Activated CD8-positive, alpha-beta memory T cell treated with anti-CD3 and anti-CD28 coated beads, Interleukin-2, amount 50 U/mL, for 4 hours (primary cell): ENCODE measurements around the gene STK32C.
"Not testable (repeated sequence)": the region's sequence is repeated elsewhere in the genome, so short reads cannot be mapped to it uniquely, and the experiment has no call there.

Experiments
- DNase-seq: peaks from one replicate; pipeline ENCODE4 v3.0.0-alpha.2; 2020

STK32C gene

DNA sequence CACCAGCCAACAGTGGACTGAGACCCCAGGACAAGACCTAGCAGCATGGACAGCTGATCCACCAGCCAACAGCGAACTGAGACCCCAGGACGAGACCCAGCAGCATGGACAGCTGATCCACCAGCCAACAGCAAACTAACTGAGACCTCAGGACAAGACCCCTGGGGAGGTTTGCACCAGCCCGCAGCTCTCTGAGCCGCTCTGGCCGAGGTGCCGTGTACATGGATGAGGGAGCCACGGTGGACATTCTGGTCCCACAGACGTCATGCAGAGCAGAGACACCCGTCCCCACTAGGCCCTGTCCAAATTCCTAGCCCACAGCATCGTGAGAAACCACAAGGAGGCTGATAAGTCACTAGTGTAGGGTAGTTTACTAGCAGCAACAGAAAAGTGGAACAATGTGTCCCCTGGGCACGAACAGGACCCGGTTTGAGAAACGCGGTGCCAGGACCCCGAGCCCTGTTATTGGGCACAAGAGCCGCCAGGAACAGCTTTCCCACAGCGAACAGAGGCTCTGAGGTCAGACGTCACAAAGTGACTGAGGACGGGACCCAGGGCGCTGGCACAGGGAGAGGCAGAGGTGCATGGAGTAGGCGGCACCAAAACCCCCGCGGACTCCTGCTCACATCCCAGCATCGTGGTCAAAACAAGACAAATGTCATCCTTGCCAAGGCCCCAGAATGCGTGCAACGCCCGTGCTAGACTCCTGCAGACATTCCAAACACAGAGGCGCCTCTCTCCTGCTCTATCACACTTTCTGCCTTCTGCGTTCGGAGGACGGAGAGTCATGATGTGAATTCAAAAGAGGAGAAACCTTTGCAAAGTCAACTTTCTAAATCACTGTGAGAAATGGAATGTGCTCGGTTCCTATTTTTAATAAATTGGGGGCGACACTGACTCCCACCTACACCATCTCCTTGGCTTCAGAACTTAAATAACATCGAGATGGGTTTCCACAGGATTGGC is 8.1 kb downstream of the STK32C start:
- DNase-seq: peak; percentile 8

DNA sequence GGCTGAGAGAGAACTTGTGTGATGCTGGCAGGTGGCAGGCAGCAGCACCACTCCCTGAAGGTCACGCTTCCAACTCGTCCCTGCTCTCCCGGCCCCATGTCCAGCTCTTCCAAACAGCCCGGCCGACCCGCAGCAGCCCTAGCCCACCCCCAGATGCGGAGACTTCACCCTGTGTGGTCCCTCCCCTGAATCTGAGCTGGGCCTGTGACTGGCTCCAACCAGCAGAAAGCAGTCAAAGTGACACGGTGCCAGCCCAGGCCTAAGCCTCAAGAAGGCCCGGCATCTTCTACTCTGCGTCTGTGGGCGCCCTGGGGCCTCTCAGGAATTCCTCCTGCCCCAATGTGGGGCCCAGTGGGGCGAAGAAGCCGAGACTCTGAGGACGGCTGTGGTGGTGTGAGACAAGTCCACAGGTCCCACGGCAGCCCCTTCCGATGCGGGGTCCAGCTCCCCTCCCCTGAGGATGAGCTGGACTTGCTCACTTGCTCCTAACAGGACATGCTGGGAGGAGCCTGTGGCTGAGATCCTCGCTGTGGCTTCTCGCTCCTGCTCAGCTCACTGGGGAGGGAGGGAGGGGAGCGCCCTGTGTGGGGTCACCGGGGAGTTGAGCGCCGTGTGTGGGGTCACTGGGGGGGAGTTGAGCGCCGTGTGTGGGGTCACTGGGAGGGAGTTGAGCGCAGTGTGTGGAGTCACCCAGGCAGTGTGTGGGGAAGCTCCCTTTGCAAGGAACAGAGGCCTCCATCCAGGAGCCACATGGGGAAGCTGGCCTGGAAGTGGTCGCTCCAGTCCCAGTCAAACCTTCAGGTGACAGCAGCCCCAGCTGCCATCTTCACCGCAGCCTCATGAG is 9.5 kb downstream of the STK32C start:
- no peak for DNase-seq

DNA sequence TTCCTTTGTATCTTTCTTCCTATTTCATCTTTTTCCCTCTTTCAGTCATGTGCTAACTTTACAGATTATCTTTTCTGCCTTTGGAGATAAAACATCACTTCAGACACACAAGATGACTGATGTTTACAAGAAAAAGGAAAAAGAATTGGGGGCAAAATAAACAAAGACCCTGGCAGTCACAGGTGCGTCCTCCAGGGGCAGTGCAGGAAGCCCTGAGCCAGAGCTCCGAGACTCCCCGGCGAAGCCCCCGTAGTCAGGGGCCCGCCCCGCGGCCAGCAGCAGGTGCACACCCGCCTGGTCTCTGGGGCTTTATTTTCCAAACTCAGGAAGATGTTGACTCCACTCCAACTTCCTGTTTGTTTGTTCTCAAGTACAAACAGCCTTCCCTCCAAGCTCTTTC is 10.2 kb downstream of the STK32C start:
- no peak for DNase-seq

DNA sequence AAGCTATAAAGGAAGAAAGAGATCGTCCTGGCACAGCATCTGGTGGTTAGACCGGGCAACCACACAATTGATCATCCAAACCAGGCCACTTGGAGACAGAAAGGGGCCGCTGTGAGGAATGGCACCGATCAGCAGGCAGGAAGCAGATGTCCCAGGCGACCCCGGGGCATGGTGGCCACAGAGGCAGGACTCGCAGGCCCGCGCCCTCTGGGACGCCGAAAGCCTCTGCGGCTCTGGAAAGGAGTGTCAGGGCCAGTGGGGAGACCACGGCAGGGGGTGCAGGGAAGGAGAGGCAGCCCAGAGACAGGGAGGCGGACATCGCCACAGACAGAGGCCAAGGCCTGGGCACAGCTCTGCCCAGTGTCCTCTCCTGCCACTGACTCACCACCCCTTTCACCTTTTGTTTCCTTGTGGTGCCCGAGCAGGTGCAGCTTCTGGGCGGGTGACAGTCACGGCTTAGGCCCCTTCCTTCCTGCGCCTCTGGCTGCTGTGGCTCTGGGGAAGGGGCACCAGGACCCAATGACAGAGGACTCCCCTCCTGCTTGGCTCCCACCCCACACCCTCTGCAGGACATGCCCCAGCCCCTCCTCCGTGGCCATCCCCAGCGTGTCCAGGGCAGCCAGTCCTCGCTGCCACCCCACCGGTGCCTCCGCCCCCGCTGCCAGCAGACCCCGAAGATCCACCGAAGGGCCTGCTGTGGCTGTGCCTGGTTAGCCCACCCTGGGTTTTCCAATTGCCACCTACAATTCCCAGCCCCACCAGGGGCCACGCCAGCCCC is 10.9 kb downstream of the STK32C start:
- DNase-seq: no peak

DNA sequence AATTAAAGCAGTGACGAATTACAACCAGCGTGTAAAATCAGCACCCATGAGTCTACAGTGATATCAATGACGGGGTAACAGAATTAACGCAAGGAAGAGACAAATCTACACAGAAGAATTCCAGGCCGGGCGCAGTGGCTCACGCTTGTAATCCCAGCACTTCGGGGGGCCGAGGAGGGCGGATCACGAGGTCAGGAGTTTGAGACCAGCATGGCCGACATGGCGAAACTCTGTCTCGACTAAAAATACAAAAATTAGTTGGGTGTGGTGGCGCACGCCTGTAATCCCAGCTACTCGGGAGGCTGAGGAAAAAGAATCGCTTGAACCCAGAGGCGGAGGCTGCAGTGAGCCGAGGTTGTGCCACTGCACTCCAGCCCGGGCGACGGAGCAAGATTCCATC is 12.3 kb downstream of the STK32C start:
- not testable (repeated sequence) for DNase-seq

DNA sequence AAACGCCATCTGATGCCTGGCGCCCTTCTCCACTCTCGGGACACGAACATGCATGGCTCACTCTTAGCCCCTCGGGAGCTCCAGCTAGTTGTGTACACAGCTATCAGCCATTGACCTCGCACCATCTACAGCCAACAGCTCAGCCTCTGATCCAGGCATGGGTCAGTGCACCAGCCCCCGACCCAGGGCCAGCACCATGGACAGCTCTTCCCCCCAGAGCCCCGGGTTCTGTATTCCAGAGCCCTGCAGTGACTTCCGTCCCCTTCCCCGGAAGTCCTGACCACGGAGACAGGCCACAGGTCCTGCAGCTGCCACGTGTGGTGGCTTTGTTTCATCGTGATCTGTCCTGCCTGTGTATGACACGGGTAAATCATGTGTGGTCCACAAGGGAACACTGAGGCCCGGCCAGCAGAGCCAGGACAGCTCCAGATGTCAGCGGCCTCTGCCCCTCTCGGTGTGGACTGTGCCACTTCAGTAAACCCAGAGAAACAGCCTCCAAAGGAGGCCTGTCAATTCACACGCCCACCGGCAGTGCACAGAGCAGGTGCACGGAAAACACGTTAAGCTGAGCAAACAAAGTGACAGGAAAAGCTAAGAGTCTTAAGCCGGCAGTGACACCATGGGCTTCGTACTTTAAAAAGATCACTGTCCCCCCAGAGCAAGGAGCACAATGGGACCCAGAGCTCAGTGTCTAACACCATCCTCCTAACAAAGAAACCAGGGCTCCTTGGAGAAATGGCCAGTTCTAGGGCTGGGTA is 13.0 kb downstream of the STK32C start:
- no peak for DNase-seq

DNA sequence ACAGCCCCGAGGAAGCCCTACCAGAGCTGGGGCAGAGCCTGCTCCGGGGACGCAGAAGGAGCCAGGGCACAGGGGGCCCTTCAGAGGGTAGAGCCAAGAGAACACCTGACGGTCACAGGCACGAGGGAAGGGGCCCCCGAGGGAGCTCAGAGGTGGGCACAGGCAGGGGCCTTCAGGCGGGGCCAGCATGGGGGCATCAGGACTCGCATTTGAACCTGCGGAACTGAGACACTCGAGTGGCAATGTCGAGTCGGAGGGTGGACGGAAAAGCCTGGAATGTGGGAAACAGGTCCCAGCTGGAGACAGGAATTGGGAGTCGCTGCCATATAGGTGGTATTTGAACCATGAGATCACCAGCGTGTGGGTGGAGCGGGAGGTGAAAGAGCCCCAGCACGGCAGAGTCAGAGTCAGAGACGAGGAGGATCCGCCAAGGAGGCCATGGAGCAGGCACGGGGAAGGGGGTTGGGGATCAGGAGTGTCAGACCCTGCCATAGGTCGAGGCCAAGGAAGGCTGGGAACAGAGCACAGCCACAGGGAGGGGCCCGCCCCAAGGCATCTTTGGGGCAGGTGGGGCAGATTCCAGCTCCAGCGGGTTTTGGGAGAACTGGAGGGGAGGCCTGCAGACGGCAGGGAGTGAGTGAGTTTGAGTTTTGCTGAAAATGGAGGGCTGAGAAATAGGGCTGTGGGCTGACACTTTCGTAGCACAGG is 13.8 kb downstream of the STK32C start:
- DNase-seq: peak; percentile 10

DNA sequence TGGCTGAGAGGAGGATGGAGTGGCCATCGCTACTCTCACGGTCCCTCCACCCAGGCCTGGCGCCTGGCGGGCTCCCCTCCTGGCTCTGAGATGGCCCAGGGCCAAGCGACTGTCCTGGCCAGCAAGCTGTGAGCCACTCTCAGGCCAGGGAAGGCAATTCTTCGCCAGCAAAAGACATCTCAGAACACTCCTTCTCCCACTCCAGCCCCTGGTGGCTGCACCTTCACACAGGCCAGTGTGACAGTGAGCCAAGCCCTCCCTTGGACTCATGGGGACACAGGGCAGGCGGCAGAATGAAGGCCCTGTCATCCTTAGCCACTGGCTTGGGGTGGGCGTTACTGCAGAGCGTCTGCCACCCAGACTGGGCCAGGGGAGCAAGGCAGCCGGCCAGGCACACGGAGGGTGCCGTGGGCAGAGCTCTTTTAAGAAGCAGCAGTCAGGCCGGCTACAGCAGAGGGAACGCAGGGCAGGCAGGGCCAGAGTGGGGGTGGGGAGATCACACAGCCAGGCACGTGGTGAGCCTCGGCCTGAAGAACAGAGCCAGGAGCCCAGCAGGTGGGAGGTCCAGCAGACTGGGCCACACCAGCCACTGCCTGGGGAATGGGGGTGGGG is 14.4 kb downstream of the STK32C start:
- DNase-seq: peak; percentile 2

DNA sequence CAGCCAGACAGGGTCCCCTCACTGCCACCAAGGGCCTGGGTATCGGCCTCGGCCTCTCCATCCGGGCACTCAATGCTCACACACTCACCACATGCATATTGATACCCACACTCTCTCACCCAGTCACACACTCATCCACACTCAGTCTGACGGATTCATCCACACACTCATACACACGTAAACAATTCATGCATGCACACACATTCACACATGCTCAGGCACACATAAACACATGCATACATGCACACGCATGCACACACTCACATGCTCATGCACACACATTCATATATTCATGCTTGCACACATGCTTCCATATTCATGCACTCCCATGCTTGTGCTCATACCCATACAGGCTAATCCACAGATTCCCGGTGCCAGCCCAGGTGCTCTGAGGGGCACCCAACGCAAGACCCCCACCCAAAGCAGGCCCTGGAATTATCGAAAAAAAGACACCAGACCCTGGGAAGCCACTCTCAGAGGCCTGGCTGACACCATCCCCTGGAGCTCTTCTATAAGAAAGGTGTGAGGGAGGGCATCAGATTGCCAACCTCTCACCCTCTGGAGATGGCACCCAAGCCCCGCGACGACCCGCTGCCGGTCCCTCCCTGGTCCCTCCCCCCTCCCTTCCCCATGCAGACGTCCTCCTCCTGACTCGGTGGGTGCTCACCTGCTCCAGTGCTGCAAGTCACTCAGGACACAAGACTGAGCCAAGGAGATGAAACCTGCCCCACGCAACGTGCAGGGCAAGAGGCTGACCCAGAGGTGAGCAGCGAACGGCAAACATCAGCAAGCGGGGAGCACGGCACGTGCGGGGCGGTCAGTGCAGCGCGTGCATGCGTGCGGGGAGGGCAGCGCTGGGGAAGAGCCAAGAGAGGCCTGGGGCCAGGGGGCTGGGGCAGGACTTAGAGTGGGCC is 15.2 kb downstream of the STK32C start:
- no peak for DNase-seq

DNA sequence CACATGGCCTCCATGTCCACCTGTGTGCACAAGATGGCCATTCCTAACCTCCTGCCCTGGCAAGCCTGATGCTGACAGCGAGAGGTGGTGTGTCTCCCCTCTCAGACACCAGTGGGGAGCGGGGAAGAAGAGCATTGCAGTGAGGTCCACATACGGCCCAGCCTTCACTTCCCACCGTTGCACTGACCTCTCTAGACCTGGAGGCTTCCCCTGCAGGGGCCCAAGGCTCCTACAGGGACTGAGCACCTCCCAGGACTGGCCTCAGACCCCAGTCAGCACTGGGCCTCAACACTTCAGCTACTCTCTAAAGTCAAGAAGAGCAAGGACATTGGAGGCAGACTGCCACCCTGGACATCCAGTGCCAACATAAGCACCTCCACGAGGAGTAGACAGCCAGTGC is 15.9 kb downstream of the STK32C start:
- no peak for DNase-seq

DNA sequence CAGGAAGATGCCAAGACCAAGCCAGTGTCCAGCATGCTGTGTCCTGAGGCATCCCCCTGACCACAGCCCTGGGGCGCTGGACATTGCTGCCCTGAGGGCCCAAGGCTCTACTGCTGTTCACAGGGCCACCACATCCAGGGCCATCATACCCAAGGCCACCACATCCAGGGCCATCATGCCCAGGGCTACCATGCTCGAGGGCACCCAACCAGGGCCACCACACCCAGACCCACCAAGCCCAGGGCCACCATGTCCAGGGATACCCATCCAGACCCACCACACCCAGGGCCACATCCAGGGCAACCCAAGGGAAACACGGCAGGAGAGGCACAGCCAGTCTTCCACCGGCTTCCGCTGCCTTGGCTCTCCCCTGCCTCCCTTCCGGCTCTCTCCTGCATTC is 17.1 kb downstream of the STK32C start:
- DNase-seq: no peak

DNA sequence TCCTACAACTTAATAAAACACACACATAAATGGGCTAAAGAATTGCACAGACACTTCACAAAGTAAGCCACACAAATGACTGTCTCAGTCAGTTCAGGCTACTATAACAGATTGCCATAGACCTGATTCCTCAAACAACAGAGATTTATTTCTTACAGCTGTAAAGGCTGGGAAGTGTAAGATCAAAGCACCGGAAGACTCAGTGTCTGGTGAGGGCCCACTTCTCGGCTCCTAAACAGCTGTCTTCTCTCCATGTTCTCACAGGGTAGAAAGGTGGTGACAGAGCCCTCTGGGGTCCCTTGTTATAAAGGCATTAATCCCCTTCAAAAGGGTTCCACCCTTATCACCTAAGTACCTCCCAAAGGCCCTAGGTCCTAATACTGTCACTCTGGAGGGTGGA is 18.3 kb downstream of the STK32C start:
- no peak for DNase-seq

DNA sequence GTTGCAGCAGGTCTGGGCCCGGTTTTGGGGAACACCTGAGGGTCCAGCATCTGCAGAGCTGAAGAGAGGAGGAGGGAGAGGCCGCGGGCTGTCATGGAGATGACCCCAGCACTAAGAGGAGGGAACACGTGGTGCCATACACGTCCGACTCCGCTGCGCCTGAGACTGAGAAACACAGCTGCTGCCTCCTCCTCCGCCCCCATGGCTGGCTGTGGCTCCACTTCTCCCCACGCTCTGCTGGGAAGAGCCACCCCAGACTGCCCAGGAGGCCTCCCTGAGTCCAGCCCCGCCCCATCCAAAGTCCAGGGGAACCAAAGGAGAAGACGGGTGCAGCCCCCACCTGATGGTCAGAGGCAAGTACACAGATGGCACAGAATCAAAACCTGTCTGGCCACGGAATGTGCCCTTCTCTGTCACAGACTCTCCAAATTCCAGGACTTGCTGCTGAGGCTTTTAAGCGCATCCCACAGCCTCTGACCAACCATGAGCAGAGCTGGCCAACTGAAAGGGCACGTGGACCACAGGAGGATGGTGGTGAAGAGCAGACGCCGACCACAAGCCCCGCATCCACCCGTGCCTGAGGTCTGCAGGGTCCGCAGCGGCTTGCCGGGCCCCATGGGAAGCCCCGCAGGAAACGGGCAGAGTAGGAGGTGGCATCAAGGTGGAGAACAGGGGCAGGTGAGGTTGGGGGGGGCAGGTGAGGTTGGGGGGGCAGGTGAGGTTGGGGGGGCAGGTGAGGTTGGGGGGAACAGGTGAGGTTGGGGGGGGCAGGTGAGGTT is 24.0 kb downstream of the STK32C start:
- DNase-seq: no peak

DNA sequence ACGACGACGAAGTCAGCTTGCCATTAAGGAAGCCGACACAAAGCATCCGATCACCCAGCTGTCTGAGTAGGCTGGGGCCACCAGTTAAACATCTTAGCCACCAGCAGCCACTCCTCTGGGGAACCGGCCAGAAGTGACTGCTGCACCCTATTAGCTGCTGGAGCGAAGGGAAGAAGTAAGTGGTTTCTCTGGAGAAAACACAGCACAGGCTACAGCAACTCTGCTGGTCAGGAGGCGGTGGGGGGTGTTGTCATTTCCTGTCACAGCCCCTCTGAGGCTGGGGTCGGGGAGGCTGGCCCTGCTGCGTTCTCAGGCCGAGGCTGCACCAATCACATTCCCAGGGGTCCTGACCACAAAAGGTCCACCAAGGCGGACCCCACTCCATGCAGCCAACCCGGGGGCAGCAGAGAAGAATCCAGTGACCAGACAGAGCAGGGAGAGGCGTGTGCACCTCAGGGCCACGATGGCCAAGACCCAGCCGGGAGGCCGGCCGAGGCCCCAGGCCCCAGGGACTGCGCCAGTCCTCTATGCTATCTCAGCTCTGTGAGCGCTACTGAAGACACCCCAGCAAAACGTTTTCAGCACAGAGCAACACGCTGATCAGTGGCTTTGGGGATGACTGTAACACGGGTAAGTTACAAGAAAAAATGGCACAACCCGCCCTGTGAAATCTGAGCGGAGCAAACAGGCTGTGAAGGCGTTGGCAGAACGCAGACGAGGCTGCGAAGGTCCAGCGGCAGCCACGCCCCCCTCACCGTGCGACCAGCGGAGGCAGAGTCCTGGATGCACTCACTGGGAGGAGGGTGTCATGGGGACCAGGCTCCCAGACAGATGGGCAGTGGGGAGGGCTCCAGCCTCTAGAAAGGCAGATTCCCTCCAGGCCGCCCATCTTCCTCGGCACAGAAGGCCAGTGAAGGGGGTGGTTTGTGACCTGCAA is 24.8 kb downstream of the STK32C start:
- no peak for DNase-seq

DNA sequence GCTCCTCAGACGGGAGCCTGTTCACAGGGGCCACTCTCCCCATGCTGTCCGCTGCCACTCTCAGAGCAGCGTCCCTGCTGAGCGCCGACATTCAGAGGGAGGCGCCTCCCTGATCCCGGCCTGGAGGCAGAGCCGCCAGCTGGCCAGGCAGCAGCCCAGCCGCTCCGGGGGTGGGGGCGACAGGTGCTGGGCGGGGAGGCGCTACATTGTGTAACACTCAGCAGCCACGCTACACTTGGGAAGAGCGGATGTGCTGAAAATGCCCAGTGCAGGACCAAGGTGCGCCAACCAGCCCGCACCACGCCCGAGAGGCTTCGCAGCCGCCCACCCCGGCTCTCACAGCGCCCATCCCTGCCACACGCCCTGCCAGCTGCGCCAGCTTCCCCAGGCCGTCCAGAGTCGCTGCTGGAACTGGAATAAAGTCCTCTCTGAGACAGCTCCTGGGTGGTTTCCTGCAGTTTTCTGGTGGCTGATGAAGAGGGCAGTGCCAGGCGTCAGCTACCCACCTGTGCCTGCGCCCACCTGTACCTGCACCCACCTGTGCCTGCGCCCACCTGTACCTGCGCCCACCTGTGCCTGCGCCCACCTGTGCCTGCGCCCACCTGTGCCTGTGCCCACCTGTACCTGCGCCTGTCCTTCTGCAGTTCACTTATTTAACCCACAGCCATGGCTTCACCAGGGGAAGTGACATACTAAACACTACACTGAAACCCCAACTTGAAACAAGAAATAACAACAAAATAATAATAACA is 25.7 kb downstream of the STK32C start:
- DNase-seq: no peak

DNA sequence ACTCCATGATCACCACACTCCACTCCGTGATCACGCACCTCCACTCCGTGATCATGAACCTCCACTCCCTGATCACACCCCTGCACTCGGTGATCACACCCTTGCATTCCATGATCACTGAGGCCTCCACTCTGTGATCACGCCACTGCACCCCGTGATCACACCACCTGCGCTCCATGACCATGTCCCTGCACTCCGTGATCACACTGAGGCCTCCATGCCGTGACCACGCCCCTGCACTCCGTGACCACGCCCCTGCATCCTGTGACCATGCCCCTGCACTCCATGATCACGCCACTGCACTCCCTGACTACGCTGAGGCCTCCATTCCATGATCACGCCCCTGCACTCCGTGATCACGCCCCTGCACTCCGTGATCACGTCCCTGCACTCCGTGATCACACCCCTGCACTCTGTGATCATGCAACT is 27.1 kb downstream of the STK32C start:
- DNase-seq: no peak
